Measurements from ENCODE around the gene CCDC187.

DNA sequence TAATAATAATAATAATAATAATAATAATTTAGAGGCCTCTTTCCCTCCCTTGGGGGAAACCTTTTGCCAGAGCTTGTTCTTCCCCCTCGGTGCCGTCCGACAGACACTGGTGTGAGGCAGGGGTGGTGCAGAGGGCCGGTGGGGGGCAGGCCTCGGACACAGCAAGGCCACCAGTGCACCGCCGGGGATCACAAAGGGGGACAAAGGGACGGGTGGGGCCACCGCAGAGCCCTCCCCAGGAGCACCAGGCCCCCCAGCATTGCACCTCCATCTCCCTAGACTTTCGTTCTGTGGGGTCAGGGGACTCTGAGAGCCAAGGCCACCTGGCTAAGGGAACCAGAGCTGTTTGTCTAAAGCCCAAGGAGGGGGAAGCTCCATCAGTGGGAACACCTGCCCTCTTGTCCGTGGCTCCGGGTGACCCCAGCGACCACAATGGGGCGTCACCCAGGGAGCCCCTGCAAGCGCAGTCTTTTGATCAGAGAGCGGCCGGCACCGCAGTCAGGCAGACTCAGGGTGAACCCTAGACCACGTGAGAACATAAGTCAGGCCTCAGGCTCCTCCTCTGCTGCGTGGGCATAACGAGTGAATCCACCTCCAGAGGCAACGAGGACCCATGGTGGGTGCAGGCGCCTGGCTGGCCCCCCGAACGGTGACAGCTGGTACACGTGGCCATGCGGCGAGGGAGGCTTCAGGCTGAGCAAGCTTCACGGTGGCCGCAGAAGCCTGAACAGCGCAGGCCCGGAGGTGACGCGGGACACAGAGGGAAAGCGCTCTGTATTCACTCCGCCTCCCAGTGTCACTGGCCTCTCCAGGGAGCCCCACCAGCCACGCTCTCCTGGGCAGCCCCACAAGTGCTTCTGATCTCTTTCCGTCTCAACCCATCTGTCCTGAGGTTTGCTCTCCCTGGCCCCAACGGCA lies 46.3 kb downstream of the CCDC187 start:
- TF ChIP-seq CTCF (IDR thresholded peaks at IDR 0.05) (no peak), POLR2A (IDR thresholded peaks at IDR 0.05) (no peak)

Measured in upper lobe of left lung (tissue), 4 donors.